D341Med (cell line): Measurements from ENCODE around the gene TP53BP2.
"Not testable (repeated sequence)": the region's sequence is repeated elsewhere in the genome, so short reads cannot be mapped to it uniquely, and the experiment has no call there.

Source experiments
- DNase-seq: peaks from one replicate; pipeline ENCODE4 v3.0.0; 2012; ENCODE audit warnings: low spot score

The TP53BP2 gene

GRCh38 chr1:223828162-223828848 is 17.4 kb downstream of the TP53BP2 start:
- no peak for DNase-seq

- DNase-seq: no peak
Measured at GRCh38 chr1:223827193-223827663, 18.5 kb downstream of the TP53BP2 start.

GRCh38 chr1:223825767-223826748 is 19.7 kb downstream of the TP53BP2 start:
- DNase-seq: no peak

- no peak for DNase-seq
Measured at GRCh38 chr1:223824712-223825111, 21.0 kb downstream of the TP53BP2 start.

- DNase-seq: no peak
Measured at GRCh38 chr1:223824287-223824686, 21.5 kb downstream of the TP53BP2 start.

- no peak for DNase-seq
Measured at GRCh38 chr1:223820971-223821370, 24.8 kb downstream of the TP53BP2 start.

- no peak for DNase-seq
Measured at GRCh38 chr1:223820515-223820858, 25.3 kb downstream of the TP53BP2 start.

- peak; percentile 57 for DNase-seq
Measured at GRCh38 chr1:223819730-223820514, 25.8 kb downstream of the TP53BP2 start.

- not testable (repeated sequence) for DNase-seq
Measured at GRCh38 chr1:223817265-223817664, 28.5 kb downstream of the TP53BP2 start.

- no peak for DNase-seq
Measured at GRCh38 chr1:223815865-223816264, 29.9 kb downstream of the TP53BP2 start.

GRCh38 chr1:223815020-223815853 is 30.5 kb downstream of the TP53BP2 start:
- DNase-seq: no peak

- no peak for DNase-seq
Measured at GRCh38 chr1:223813645-223814044, 32.1 kb downstream of the TP53BP2 start.

- DNase-seq: no peak
Measured at GRCh38 chr1:223811634-223812101, 34.1 kb downstream of the TP53BP2 start.

- no peak for DNase-seq
Measured at GRCh38 chr1:223810586-223810985, 35.2 kb downstream of the TP53BP2 start.

- DNase-seq: not testable (repeated sequence)
Measured at GRCh38 chr1:223809905-223810304, 35.8 kb downstream of the TP53BP2 start.

- DNase-seq: no peak
Measured at GRCh38 chr1:223803211-223803610, 42.5 kb downstream of the TP53BP2 start.

- DNase-seq: no peak
Measured at GRCh38 chr1:223802602-223803001, 43.1 kb downstream of the TP53BP2 start.

GRCh38 chr1:223802032-223802431 is 43.7 kb downstream of the TP53BP2 start:
- no peak for DNase-seq

- DNase-seq: no peak
Measured at GRCh38 chr1:223796210-223796609, 49.5 kb downstream of the TP53BP2 start.

GRCh38 chr1:223794136-223794880 is 51.4 kb downstream of the TP53BP2 start:
- DNase-seq: no peak
